Left ventricle myocardium inferior (tissue), 1 donor: Measurements from ENCODE around the gene ZIC1. TPM values are rescaled to one million over a fixed set of nuclear protein-coding genes. Genes with fewer than 3 reads are reported as not detected.
A peak's percentile ranks its signal among the peaks of the same experiment; 100 is the strongest.

ENCODE experiments used
- DNase-seq: peaks from one replicate; pipeline ENCODE4 v3.0.0-alpha.2; 2020
- H3K27ac ChIP-seq: fragments of 200-600 bp; replicated peaks from 2 replicates; pipeline ENCODE4 v1.8.0; 2021
- H3K27me3 ChIP-seq: fragments of 200-600 bp; 2 replicates; pipeline ENCODE4 v1.8.0; 2021; ENCODE audit warnings: low read depth
- H3K36me3 ChIP-seq: fragments of 200-600 bp; 2 replicates; pipeline ENCODE4 v1.8.0; 2021
- H3K4me1 ChIP-seq: fragments of 200-600 bp; 2 replicates; pipeline ENCODE4 v1.8.0; 2021
- H3K4me3 ChIP-seq: fragments of 200-600 bp; 2 replicates; pipeline ENCODE4 v1.8.0; 2021; ENCODE audit warnings: mild to moderate bottlenecking, moderate library complexity
- H3K9me3 ChIP-seq: fragments of 200-600 bp; replicated peaks from 2 replicates; pipeline ENCODE4 v1.8.0; 2021
- CTCF ChIP-seq: fragments of 200-600 bp; IDR thresholded peaks from 2 replicates; pipeline ENCODE4 v1.8.0; 2021; ENCODE audit warnings: antibody characterized with exemption, mild to moderate bottlenecking, borderline replicate concordance
- intact Hi-C: fragments of 100-400 bp; cut with micrococcal nuclease; formaldehyde crosslinking; loops from one replicate; pipeline ENCODE4 v1.11.0; 2022
- total RNA-seq: library from RNA; stranded (reverse); fragmentation: NEBNext Ultra II Directional; extraction: Animal tissue kit (Norgen Biotek cat#: 25700); gene quantifications from one replicate; pipeline ENCODE4 v1.2.1, GENCODE V29; 2021
- donor health status: DM: no; HTN: yes; CAD: no; lungs with severe emphysema.

ZIC1 gene
- total RNA-seq, 1 donor from 2014 or later: not detected

- Histone ChIP-seq H3K4me3 (no peak within 1 kb of the TSS), H3K27me3 (peaks cover 100% of the 10 kb centered on the region), H3K9me3 (no peaks in the 10 kb centered on the region), H3K27ac (no peak within 1 kb of the TSS), H3K36me3 (no peaks in the 10 kb centered on the region), H3K4me1 (peaks cover 39% of the 10 kb centered on the region)
- TF ChIP-seq CTCF: no peak
- no peak for DNase-seq
- intact Hi-C loops: no loop called here
Measured at GRCh38 chr3:147406028-147406931, 2.9 kb upstream of the ZIC1 start, which contains the start of gene ZIC4. TSS of gene ZIC4 (minus strand) at chr3:147406543. CDS start at chr3:147402797, 3,746 bp downstream.

- intact Hi-C loops: no loop called here
- Histone ChIP-seq H3K9me3 (no peaks in the 10 kb centered on the region), H3K4me1 (peaks cover 44% of the 10 kb centered on the region), H3K27me3 (peaks cover 100% of the 10 kb centered on the region), H3K4me3 (no peak overlapping the region), H3K36me3 (no peaks in the 10 kb centered on the region), H3K27ac (no peak overlapping the region)
- DNase-seq: no peak
- TF ChIP-seq CTCF: no peak
Measured at GRCh38 chr3:147407114-147407497, 2.1 kb upstream of the ZIC1 start.

GRCh38 chr3:147407498-147408187 is 1.5 kb upstream of the ZIC1 start:
- peaks cover 100% of the 10 kb centered on the region for H3K27me3 ChIP-seq
- H3K9me3 ChIP-seq: no peaks in the 10 kb centered on the region
- no peak for TF ChIP-seq CTCF
- no peak overlapping the region for H3K27ac ChIP-seq
- H3K36me3 ChIP-seq: no peaks in the 10 kb centered on the region
- H3K4me3 ChIP-seq: no peak overlapping the region
- no peak for DNase-seq
- intact Hi-C loops: no loop called here
- peaks cover 46% of the 10 kb centered on the region for H3K4me1 ChIP-seq

DNA sequence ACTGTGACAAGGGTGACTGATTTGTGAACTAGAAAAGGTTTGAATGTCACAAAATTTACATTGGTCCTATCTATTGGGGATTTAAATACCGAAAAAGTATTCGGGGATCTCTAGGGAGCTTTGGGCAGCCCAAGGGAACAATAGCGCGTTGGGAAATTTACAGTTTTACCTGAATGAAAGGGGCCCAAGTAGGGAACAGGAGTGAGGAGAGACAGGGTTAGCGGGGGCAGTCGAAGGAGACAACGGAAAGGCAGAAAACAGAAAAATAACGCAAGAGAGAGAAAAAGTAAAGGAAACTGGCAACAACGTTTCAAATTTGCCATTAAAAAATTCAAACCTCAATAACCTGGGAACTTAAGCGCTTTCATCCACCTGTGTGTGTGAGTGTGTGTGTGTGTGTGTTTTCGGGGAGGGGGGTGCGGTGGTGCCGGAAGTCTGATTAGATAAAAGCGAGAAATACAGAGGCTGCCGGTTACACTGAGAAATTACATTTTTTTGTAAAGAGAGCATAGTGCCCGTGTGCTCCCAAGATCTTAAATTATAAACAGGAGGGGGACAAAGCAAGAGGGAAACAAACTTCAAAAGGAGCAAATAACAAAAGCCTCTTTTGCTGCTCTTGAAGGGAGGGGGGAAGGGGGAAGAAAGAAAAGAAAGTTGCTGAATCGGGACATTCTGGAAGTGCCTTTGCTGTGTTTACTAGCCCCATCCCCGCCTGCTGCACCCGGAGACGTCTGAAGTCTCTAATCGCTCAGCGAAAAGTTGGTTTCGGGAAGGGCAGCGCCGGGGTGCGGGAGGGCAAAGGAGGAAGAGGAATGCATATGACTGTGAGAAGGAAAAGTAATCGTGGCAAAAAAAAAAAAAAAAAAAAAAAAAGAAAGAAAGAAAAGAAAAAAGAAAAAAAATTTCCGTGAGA is 721 bp upstream of the ZIC1 start:
- no peak for TF ChIP-seq CTCF
- peak overlapping the region; percentile 56 for H3K4me3 ChIP-seq
- no peaks in the 10 kb centered on the region for H3K36me3 ChIP-seq
- peaks cover 100% of the 10 kb centered on the region for H3K27me3 ChIP-seq
- no peaks in the 10 kb centered on the region for H3K9me3 ChIP-seq
- H3K4me1 ChIP-seq: peaks cover 54% of the 10 kb centered on the region
- intact Hi-C loops: no loop called here
- DNase-seq: no peak
- no peak overlapping the region for H3K27ac ChIP-seq

DNA sequence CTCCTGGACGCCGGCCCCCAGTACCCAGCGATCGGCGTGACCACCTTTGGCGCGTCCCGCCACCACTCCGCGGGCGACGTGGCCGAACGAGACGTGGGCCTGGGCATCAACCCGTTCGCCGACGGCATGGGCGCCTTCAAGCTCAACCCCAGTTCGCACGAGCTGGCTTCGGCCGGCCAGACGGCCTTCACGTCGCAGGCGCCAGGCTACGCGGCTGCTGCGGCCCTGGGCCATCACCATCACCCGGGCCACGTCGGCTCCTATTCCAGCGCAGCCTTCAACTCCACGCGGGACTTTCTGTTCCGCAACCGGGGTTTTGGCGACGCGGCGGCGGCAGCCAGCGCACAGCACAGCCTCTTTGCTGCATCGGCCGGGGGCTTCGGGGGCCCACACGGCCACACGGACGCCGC is 956 bp downstream of the ZIC1 start:
- Histone ChIP-seq H3K36me3 (no peaks in the 10 kb centered on the region), H3K27ac (no peak overlapping the region), H3K4me1 (peaks cover 57% of the 10 kb centered on the region), H3K27me3 (peaks cover 100% of the 10 kb centered on the region), H3K9me3 (no peaks in the 10 kb centered on the region), H3K4me3 (peak overlapping the region; percentile 56)
- intact Hi-C loops: no loop called here
- no peak for DNase-seq
- no peak for TF ChIP-seq CTCF
